ENCODE results near the gene GAS6.
"Not testable (repeated sequence)": the region's sequence is repeated elsewhere in the genome, so short reads cannot be mapped to it uniquely, and the experiment has no call there.

Gene GAS6

DNA sequence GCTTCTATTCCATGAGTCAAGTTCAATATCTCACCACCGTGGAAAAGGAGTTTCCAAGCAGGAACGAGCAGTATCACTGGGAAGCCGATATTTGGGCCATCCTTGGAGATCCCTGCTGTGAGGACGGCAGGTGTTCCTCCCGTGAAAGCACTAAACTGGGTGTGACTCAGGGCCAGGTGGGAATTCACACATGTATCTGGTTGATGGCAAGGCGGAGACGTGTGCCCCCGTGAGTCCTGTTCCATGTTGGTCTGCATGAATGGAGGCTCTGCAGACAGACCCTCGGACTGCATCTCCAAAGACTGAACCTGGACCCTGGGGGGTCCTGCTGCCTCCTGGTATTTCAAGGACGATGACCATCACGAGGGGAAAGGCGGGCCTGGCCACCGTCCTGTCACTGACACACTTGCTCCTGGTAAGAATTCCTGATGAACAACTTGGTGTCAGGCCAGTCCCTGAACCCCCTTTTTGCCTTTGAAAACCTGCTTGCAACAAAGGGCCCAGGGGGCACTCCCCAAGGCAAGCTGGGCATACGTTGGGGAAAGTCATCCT is 22.8 kb upstream of the GAS6 start:
- DNase-seq, result peak; percentile 22

DNA sequence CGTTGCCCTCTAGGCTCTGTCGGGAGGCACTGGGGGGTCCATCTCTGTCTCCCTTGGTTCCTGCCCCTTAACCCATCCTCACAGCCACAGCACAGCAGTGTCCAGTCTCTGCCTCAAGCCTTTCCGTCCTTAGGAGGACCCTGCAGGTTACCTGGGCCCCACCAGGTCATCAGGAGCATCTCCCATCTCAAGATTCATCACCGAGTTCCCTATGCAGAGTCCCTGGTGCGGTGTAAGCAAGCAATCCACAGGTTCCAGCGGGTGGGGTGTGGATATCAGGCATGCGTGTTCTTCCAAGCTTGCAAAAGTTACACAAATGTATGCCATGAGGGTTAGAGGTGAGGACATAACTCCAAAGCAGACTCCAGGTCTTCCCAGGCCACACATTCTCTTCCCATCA is 20.9 kb upstream of the GAS6 start:
- DNase-seq, result no peak

DNA sequence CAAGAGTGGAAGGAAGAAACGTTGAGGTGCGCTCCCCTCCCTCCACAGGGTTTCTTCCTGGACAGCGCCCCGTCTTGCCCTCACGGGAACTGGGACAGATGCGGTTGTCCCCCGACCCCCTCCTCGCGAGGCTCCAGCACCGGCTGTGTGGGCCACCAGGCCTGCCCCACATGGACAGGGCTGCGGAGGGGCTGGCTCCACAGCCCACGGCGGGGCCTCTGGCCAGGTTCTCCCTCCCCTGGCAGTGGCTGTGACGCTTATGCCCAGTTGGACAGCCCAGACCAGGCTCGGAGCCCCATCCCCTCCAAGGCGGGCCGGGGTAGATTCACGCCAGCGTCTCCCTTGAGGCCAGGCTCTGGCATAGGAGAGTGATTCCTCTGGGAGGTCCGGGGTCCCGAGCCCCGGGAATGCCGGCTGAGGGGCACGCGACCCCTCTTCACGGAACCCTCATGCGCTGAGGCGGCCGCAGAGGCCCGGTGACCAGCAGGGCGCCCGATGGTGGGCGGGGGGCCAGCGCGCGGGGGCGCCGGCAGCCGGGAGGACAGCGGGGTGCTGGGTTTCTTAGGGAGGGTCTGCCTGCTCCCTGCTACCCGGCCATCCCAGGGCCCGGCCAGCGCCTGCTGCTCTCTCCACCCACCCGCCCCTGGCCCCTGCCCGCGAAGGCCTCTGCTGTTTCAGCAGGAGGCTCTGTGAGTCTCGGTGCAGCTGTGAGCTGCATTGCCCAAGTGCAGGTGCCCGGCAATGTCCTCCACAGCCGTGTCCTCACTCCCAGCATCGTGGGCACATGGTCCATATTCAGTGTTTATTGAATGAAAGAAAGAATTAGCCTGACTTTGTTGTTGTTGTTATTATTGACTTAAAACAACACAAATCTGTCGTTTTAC is 20.3 kb upstream of the GAS6 start:
- DNase-seq, result no peak

DNA sequence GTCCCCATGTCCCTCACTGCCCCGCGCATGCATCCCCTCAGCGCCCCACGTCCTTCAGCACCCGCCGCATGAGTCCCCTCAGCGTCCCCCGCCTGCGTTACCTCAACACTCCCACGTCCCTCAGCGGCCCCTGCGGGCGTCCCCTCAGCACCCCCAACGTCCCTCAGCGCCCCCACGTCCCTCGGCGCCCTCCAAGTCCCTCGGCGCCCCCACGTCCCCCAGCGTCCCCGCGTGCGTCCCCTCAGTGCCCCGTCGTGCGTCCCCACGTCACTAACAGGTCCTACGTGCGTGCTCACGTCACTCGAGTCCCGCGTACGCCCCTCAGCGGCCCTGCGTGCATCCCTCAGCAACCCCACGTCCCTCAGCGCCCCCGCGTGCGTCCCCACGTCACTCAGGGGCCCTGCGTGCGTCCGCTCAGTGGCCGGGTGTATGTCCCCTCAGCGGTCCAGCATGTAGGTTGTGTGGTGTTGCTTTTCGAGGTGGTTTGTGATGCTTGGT is 19.5 kb upstream of the GAS6 start:
- DNase-seq, result no peak

DNA sequence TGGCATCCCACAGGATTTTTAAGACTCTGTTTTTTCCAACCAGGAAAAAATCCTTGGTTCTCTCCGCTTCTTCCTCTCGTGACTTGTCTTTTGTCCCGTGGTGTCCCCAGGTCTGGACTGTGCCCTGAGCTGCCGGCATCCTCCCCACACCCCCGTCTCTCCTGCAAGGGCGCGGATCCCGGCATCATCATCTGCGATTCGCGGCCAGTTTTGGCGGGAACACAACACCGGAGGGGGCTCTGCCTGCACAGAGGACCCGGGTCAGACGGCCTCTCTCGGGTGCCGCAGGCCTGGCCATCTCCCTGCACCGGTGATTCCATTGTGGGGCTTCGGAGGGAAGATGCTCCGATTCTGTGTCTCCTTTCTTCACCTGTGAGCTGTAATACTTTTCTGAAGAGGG is 18.8 kb upstream of the GAS6 start:
- DNase-seq, result no peak

DNA sequence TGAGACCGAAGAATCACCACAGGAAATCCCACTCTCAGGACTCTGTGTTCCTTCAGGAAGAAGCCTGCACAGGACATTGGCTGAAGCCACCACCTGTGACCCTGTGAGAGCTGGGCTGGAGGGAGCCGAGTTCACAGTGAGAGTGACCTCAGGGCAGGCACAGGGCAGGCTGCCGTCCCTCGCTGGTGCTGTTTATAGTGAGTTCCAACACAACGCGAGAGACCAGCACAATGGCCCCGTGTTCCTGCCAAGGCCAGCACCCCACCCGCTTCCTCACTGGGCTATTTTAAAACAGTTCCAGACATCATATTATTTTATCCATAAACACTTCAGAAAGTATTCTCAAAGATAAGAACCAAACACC is 18.4 kb upstream of the GAS6 start:
- DNase-seq, result no peak

DNA sequence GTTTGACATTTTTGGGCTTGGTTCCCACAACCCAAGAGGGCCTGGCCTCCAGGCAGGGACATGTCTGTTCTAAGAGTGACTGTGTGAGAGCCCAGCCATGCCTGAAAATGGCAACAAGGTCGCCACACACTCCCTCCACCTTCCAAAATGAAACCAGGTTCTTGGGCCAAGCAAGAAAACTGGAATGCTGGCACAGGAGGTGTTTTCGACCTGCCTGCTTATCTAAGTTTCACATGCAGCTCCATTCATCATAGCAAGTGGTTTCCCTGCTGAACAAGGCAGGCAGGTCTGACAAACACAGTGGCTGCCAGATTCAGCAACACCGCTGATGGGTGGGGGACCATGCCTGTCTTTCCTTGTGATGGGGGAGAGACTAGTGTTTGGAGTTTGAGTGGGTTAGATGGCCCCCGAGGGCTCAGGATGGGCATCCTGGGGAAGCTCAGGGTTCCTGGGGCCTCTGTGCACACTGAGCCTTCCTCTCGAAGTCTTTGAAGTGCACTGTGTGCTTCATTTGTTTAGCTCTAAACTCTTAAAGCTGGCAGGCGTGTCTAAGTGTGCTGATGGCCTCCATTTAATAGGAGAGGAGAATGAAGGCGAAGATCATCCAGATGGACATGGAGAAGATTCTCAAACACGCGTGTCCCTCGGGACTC is 17.9 kb upstream of the GAS6 start:
- DNase-seq, result no peak

DNA sequence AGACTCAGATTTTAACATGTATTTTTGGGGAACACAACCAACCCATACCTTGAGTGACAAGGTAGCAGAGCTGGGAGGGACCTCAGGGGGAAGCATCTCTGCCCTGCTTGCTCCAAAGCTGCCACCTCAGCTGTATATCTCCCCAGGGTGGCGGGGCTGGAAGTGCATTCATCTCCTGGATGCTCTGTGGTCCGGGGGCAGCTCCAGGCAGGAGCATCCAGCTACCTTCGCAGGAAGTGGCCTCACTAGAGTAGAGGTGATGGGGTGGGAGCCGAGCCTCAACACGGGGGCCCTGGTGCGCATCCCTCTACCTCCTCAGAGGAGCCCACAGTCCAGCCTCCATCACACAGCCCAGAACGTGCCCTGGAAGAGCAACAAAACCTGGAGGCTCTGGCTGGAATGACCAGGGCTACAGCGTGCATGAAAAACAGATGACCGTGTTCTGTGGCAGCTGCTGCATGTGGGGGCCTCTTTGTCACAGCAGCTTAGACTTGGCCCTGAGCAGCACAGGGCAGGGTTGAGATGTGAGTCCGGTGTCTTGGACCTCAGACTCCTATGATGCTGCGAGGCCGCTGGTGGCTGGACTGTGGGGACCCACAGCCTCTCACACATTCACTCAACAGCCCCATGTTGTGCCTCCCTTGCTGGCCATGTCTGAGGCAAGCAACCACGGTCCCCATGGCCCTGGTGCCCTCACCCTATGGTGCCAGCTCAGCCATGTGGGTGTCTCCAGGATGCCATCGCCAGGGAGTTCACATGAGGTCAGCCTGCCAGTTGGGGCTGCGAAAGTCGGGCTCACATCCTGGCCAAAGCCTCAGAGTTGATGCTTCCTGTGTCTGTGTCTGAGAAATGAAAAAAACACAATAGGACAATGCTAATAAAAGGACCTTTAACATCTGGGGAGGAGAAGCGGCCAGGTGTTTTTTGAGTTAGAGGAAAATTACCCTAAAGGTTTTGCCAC is 17.1 kb upstream of the GAS6 start:
- no peak for DNase-seq

DNA sequence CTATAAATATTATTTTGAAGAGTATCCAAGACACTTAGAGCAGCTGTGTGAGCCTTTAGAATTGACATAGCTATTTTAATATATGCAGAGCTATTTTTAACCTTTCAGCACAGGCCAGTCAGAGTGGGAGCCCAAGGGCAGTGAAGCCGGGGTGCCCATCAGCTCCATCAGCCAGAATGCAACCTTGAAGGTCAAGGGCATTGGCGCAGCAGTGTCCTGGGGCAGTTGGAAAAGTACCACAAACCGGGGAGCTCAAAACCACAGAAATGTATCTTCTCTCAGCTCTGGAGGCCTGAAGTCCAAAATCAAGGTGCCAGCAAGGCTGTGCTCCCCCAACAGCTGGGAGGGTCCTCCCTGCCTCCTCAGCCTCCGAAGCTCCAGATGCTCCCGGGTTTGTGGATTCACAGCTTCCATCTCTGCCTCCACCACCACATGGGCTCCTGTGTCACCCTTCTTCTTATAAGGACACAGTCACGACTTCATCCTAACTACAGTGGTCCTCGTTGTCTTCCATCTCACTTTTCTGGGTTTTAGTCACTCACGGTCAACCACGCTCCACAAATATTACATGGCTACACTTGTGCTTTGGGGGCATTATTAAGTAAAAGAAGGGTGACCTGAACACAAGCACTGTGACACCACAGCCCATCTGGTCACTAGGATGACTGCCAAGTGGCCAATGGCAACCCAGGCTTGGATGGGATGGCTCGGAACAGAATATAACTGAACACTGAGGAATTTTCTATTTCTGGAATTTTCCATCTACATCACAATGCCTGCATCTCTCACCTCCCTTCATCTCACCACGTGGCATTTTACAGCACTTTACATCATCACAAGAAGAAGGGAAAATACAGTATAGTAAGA is 15.9 kb upstream of the GAS6 start:
- no peak for DNase-seq

DNA sequence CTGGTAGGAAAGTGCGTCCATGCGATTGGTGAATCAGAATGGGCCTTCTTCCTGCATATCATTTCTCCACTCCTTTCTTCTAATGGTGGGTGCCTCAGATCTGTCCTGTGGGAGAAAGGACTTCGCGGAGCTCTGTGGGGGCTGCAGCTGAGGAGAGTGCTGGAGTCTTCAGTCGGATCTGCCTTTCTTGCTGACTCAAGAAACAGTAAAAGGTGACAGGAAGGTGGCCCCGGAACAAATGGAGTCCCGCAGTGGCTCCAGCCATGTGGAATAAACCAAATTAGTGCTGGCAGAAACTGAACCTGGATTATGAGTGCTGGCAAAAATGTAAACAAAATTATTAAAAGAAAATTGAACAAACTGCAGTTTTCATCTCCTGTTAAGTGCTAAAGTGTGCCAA is 15.1 kb upstream of the GAS6 start:
- DNase-seq, result no peak

DNA sequence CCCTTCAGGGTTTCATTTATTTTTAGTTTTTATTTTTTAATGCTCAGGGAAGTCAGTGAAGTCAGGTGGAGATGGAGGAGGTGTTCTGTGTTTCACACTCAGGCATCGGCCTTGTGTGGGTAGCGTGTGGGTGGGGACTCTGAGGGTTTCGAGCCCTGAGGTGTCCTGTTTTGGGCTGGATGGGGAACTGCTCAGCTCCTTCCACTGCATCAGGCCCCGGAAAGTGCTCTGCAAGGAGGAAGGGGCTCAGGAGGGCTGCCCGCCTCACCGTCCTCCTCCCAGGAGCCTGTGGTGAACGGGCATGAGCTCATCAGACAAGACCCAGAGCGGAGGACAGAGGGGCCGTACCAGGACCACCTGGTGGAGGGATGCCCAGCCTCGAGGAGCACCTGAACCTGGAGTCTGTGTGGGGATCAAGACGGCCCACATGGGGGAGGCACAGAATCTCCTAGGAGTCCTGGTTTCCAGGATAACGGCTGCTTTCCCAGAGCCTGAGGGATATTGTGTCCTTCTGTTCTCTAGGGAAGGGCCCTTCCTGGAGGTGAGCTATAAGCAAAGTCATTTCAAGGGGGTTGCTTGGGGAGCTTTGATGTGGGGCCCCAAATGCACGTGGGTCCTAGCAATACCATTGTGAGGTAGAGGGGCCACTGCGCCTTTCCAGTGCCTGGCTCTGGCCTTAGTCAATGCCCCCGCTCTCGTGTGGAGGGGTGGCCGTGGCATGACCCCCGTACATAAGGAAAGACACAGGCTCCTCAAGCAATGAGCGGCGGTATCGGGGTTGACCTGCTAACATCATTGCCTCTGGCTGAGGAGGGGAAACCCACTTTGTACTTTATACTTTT is 13.5 kb upstream of the GAS6 start:
- DNase-seq, result no peak

DNA sequence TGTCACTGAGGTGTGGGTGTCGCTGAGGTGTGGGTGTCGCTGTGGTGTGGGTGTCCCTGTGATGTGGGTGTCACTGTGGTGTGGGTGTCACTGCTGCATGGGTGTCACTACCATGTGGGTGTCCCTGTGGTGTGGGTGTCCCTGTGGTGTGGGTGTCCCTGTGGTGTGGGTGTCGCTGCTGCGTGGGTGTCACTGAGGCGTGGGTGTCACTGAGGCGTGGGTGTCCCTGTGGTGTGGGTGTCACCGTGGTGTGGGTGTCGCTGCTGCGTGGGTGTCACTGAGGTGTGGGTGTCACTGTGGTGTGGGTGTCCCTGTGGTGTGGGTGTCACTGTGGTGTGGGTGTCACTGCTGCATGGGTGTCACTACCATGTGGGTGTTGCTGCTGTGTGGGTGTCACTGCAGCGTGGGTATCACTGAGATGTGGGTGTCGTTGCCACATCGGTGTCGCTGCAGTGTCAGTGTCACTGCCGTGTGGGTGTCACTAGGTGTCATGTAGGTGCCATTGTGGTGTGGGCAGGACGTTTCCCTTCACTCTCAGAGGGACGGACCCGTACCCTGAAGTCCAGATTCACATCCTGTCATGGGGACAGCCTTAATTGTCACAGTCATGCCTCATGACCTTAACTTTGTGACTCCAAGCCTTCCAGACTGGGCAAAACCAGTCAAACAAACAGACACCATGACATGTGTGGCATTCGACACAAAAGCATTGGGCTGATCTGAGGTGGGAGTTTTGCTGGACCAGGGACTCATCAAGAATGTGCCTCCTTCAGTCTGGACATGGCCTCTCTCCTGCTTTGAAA is 12.7 kb upstream of the GAS6 start:
- no peak for DNase-seq

DNA sequence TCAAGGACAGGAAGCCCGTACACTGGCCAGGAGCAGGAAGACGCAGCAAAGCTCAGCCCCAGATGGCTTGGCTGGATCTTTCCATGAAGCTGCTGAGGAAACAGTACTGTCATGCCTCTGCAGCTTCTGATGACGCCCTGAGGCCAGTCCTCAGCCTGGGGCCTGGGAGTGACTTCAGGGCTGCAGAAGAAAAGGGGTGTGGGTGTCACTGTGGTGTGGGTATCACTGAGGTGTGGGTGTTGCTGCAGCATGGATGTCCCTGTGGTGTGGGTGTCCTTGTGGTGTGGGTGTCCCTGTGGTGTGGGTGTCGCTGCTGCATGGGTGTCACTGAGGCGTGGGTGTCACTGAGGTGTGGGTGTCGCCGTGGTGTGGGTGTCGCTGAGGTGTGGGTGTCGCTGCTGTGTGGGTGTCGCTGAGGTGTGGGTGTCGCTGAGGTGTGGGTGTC is 12.0 kb upstream of the GAS6 start:
- DNase-seq, result no peak

DNA sequence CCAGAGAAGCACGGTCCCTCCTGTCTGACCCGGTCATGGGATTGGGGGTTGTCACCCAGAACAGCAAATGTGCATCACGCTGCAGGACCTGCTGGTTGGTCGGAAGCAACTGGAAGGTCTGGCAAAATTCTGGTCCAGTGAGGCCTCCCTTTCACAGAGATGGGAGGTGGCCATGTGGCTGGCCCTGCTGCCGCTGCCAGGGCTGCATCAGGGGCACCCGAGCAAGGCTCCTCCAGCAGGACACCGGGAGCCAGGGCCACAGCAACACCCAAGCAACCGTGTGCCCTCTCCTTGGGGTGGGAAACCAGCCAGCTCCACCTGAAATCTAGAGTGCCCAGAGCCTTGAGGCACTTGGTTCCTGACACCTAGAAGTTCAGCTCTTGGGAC is 11.5 kb upstream of the GAS6 start:
- DNase-seq, result no peak

DNA sequence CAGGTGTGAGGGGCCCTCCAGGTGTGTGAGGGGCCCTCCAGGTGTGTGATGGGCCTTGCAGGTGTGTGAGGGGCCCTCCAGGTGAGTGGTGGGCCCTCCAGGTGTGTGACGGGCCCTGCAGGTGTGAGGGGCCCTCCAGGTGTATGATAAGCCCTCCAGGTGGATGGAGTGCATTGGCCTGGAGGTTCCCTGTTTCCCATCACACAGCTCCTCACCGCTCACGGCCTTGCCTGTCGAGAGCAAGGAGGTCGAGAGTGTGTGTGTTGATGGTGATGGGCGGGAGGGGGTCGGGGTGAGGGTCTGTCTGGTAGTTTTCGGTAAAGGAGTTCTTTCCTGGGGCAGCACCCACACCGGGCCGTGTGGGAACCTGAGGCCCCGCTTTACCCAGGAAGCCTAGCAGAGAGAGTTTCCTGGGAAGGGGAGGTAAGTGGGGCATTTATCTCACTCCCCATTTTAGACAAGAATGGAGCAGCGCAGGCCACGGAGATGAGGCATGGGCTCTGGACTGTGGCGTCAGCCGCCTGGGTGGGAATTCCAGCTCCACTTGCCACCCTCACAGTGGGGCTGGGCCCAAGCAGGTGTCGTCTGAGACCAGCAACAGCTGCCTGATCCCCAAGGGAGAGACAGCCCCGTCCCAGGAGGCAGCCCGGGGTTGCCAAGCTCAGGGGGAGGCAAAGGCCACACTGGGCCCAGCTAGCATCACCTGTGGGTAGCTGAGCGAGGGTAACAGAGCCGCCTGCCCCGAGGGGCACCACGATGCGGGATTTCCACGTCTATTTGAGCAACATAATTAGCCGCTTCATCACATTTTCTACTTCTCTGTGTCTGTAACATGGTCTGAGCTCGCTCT is 10.9 kb upstream of the GAS6 start:
- no peak for DNase-seq

DNA sequence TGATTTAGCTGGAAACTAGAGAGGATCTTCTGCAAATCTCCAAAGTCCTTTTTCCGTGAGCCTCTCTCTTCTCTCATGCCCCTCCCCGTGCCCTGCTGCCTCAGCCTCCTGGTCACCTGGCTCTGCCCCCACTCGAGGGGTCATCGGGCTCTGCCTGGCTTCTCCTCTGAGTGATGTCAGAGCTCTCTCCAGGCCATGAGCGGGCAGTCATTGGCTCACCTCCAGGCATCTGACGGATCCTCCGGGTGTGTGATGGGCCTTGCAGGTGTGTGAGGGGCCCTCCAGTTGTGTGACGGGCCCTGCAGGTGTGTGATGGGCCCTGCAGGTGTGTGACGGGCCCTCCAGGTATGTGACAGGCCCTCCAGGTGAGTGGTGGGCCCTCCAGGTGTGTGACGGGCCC is 10.3 kb upstream of the GAS6 start:
- DNase-seq, result no peak

DNA sequence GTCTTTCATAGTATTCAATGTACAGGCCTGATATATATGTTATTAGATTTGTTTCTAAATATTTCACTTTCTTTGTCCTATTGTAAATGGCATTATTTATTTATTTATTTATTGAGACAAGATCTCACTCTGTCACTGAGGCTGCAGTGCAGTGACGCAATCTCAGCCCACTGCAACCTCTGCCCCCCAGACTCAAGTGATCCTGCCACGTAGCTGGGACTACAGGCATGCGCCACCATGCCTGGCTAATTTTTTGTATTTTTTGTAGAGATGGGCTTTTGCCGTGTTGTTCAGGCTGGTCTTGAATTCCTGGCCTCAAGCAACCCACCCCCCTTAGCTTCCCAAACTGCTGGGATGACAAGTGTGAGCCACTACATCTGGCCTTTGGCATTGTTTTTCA is 5.4 kb upstream of the GAS6 start:
- no peak for DNase-seq

DNA sequence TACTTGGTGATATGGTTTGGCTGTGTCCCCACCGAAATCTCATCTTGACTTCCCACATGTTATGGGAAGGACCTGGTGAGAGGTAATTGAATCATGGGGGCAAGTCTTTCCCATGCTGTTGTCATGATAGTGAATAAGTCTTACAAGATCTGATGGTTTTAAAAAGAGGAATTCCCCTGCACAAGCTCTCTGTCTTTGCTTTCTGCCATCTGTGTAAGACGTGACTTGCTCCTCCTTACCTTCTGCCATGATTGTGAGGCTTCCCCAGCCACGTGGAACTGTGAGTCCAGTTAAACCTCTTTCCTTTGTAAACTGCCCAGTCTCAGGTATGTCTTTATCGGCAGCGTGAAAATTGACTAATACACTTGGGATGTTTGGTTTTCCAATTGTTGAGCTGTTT is 4.0 kb upstream of the GAS6 start:
- DNase-seq, result not testable (repeated sequence)

DNA sequence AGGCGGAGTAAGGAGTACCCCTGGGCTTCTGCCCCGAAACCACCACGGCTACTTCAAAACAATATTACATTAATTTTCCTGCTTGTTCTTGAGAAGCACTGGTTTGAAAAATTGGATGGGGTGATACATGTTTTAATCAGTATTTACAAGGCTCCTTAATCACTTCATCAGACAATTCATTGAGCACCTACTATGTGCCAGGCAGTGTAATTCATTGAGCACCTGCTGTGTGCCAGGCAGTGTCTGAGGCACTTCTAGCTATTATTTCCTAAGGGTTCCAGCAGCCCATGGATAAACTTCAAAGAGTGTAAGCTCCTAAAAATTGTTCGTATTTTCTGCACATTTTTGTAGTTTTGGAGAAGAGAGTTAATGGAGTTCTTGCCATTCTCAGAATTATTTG is 1.6 kb upstream of the GAS6 start:
- DNase-seq, result no peak

All from NCI-H69 (cell line).